ENCODE results near the gene INPP5E.
A peak's percentile ranks its signal among the peaks of the same experiment; 100 is the strongest.

The INPP5E gene, protein sequence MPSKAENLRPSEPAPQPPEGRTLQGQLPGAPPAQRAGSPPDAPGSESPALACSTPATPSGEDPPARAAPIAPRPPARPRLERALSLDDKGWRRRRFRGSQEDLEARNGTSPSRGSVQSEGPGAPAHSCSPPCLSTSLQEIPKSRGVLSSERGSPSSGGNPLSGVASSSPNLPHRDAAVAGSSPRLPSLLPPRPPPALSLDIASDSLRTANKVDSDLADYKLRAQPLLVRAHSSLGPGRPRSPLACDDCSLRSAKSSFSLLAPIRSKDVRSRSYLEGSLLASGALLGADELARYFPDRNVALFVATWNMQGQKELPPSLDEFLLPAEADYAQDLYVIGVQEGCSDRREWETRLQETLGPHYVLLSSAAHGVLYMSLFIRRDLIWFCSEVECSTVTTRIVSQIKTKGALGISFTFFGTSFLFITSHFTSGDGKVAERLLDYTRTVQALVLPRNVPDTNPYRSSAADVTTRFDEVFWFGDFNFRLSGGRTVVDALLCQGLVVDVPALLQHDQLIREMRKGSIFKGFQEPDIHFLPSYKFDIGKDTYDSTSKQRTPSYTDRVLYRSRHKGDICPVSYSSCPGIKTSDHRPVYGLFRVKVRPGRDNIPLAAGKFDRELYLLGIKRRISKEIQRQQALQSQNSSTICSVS

DNA sequence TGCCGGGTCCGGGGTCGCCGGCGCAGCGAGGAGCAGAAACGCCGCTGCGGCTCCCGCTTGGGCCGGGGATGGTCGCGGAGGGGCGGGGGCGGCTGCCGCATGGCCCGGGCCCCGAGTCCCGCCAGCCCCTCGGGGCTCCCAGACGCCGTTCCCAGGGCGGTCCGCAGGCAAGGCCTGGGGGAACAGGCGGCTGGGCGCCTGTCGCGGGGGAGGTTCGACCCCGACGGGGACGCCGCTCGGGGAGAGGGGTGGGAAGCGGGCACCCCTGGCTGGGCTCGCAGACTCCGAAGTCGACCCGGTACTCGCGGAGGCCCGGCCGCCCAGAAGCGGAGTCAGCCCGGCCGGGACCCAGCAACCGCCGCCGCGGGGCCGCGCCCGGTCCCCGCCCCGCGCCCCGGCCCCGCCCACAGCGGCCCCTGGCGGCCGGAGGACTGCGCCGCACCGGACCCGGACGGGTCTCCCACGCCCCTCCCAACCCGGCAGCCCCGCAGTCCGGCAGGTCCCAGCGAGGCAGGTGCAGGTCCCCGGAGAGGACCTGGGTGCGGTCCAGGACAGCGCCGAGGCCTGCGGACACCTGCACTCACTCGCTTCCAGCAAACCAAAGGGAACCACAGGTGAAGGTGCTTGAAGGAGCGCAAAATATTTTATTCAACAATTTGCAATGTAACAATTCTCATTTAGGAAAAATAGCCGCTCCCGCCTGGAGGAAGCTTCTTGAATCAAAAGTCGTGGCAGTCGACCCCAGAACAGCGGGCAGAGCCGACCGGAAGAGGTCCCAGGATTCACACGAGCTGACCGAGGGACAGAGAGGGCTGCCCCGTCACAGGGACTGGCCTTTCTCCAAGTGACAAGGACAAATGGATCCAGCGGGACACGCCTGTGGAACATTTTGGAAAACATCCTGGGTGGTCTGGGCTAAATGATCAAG lies at the start of gene INPP5E:
Gene INPP5E, minus strand, starts transcription at position 365 of the 928 bp plus-strand sequence. CDS start 426 bp downstream, outside the sequence.
- no peak for DNase-seq

DNA sequence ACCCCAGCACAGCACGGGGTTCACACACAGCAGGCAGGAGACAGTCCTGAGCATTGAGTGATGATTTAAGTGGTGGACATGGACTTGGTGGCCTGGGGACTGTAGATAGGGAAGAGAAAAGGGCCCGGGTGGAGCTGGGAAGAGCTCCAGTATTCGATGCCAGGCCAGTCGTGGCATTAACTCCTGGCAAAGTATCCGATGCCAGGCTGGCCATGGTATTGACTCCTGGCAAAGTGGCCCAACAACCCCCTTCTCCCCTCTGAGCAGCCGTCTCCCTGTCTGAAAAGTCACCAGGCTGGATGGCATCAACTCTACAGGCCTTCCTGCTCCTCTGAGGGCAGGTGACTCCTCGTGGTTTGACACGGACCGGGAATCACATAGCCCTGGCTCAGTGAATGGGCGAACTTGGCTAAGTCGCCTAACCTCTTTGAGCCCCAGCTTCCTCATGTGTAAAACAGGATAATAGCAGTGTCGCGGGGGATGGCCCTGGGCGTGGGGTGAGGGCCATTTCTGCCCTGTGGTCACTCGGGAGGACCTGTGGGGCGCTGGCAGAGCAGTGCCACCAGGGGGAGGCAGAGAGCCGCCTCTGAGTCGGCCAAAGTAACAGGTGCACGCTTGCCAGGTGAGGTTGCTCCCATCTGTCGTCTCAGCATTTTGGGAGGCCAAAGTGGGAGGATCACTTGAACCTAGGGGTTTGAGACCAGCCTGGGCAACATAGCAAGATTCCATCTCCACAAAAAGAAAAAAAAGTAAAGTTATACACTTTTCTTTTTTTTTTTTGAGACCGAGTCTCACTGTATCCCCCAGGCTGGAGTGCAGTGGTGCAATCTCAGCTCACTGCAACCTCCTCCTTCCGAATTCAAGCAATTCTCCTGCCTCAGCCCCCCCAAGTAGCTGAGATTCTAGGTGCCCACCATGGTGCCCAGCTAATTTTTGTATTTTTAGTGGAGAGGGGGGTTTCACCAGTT lies 48.9 kb upstream of the INPP5E start:
- DNase-seq: peak; percentile 2

DNA sequence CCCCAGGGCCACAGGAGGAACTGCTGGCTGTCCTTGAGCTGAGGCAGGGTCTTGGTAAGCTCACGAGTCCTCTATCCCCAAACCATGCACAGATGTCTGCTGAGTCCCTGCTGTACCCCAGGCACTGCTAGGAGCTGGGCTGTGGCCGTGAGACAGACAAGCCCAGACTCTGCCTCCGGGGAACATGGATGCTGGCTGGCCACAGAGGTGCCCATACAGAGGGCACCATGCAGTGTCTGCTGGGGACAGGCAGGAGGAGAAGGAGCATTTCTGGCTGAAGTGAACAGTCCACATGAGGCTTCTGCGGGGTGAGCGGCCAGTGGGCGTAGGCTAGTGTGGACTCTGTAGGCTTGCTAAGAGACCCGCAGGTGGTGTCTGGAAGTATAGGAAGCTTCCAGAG lies 48.0 kb upstream of the INPP5E start:
- DNase-seq: no peak

DNA sequence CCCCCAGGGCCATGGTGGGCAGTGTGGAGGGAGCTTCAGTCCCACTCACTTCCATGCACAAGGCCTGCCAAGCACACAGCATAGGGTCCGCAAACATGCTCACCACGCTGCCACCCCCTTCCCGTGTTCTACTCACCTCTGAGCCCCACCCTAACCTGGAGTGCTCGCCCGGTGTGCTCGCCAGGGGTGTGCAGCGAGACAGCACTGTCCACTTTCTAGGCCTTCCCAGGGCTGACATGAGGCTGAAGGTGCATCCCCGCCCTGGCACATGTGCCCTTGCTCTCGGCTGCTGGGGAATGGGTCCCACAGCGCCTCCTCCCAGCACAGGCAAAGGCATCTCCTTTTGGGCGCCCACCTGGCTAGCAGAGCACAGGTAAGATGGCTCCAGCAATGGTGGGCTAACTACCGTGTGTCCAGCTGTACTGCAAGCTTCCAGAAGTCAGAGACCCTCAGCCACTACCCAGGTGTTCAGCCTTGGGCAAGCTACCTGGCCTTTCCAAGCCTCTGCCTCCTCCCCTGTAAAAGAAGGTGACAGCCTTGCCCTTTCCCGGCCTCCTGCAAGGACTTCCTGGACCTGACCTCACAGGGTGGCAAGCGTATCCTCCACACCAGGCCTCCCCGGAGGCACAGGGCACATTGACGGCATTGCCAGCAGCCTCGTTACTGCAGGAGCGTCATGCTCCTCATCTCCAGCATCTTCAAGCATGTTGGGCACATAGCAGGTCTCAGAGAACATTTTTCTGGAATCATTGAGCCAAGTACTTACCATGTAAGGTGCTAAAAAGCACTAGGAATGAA lies 47.4 kb upstream of the INPP5E start:
- DNase-seq: no peak

DNA sequence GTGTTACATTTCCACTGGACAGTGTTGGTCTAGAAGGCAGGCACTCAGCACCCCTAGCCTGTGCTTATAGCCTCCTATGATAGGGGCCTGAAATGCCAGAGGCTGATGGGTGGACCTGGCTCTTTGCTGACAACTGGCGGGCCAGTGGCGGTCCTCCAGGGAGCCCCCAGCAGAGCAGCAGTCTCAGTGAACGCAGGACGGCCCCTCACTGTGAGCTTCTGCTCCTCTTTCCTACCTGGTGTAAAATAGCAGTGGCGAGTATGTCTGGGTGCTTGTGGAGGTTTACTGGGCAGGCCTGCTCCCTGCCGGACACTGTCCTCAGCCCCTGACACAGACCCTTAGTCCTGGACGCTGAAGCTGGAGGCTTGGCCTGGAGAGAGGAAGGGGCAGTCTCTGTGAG lies 46.5 kb upstream of the INPP5E start:
- DNase-seq: no peak

DNA sequence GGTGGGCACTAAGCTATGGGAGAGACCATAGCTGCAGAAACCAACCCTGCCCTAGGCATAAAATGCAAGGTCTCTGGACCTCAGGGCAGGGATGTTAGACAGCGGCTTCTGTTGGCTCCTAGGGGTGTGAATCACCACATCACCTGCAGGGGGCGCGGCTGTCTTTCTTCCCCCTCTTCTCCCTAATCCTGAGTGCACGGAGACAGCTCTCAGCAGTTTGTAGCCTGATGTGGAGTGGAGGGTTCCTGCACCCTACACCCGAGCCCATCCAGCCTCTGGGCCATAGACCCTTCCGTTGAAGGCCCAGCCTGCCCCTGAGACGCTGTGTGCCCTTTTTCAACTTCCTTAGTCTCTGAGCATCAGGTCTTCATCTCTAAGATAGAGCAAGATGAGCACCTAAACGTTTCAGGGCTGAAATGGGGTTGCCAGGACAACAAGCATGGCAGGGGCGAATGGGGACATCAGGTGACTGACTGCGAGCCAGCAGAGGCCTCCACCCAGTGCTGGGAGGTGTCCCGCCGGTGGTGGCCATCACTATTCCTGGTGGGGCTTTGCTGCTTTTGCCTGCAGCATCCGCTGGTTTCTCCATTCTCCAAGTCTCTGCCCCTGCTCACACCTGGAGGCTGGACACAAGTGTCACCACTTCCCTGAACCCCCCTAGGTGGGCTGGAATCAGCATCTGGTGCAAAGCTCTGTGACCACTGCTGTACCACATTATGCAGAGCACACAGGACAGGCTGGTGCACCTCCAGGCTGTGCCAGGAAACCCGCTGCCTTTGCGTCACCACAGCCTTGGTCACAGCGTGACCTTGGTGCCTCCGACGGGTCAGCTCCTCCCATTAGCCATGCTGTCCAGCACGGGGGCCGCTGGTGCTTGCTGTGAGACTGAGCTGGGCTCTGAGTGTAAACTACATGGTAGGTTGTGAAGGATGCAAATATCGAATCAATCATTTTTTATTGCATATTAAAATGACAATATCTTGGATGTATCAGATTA lies 45.7 kb upstream of the INPP5E start:
- DNase-seq: peak; percentile 15

DNA sequence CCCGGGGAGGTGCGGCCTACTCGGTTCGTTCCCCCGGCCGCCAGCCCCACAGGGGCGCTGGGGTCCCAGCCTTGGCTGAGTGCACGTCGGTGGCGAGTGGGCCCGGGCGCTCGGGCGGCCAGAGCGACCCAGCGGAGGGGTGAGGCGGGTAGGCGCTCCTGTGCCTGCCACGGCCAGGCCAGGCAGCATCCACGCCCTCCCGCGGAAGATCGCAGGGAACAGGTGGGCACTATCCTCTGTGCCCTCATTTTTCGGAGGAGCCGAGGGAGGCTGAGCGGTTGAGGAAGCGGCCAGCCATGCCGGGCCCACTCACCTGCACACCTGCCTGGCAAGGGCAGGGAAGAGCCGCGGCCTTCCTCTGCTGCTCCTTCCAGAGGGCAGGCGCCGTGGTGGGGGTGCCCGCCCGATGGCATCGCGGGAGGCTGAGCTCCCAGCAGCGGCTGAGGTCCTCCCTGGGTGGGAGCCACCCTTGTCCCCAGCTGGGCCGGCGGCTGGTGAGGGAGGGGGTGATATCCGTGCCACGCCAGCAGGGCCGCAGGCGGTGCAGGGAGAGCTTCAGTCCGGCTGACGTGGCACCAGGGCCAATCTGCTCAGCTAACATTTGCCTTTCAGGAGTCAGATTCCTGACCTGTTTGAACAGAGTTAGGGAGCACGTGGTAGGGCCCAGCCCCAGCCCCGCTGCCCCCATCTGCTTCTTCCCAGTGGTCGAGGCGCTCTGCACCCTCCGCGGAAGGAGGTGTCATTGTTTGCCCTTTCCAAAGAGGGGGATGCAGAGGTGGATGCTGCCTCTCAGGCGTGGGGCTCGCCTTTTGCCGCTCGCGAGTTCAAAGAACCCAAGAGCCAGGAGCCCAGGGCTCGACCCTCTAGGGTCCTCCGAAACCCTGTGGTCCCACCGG lies 44.8 kb upstream of the INPP5E start:
- DNase-seq: no peak

DNA sequence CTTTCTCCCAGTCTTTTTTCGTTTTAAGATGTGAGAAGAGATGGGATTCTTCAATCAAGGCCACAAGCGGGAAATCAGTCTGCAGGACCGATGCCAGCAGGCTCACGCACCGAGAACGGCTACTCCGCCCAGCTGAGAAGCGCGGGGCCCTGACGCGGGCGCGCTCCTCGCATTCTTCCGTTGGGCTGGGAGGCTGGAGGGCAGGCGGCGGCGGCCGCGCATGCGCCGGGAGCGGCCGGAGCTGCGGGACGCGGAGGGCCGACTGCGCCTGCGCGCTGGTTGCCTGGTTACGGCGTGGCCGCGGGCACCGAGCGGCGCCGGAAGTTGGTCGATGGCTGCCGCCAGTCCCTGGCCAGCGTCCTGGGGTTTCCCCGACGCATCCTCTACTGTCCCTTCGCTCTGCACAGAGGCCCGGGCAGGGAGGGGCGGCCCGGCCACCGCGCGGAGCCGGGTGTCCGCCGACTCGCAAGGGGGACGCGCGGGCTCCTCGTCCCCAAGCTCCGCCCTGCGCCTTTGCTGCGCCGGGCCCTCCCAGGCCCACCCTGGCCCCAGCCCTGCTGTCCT lies 44.0 kb upstream of the INPP5E start:
- DNase-seq: peak; percentile 79

DNA sequence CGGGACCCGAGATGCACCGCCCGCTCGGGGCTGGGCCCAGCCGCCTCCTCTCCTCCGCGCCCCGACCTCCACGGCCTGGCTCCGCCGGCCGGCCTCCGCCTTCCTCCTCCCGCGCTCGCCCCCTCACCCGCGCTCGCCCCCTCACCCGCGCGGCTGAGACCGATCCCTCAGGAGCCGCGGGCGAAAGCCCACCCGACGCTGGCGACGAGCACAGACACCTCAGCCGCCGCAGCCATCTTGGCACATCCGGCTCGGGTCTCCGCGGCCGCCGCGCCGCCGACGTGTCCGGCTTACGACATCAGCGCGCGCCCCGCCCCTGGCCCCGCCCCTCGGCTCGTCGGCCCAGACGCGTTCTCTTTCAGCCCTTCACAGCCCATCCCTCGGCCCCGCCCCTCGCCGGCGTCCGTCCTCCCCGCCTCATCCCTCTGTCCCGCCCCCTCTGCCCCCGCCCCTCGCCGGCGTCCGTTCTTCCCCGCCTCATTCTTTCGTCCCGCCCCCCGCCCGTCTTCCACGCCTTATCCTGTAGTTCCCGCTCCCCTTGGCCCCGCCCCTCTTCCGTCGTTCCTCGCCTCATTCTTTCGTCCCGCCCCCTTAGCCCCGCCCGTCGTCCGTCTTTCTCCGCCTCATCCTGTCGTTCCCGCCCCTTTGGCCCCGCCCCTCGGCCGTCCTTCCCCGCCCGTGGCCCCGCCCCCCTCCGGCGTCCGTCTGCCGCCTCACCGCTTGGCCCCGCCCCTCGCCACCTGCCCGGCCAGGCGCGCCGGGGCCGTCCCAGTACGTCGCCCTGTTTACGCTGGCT lies 43.3 kb upstream of the INPP5E start, which contains the start of gene SEC16A:
Gene SEC16A, minus strand, starts transcription at position 248 of the 796 bp plus-strand sequence. CDS start 5,425 bp downstream, outside the sequence.
- peak; percentile 98 for DNase-seq

DNA sequence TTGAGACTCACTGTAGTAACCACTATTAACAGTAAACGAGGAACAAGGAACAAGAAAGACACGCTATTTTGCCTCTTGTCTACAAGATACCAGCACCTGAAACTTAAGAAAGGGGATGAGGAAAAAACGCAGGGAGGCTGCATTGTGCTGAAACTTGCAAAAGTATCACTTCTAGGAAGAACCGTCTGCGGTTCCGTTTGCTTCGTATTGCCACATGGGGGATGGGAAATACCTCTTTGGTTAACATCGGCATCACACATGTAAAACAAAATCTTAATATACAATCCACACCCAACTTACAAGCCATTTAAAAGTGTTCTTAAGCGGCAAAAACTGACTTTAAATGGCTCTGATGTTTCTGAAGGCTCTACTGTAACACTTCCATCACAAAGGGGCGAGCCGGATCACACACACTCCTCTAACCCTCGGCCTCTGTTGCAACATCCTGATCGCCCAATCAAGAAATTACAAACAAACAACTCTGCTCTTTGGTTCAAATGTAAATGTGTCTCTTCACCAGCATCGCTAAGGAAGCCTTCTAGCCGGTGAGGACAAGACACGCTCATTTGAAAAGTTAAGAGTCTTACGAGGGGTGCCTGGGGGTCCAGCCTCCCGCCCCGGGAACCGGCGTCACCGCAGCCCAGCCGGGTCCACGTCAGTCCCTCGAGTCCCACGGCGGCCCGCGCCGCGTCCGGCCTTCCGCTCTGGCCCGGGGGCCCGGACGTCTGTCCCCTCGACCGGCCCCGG lies 42.6 kb upstream of the INPP5E start:
- DNase-seq: no peak

DNA sequence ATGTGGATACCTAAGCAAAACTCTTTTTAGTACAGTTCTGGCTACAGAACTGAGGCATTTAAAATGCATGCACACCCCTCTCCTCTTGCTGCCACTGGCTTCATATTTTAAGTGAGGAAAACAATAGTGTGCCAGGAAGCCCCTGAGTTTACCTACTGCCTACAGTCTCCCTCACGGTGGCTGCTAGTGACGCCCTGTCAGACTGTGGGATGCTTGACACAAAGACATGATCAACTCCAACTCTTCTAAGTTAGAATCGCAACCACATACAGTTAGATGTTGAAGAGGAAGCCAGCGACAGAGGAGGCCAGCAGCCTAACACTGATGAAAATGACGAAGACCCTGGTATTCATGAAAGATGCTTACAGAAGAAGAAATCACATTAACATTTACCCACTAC lies 41.9 kb upstream of the INPP5E start:
- DNase-seq: no peak

DNA sequence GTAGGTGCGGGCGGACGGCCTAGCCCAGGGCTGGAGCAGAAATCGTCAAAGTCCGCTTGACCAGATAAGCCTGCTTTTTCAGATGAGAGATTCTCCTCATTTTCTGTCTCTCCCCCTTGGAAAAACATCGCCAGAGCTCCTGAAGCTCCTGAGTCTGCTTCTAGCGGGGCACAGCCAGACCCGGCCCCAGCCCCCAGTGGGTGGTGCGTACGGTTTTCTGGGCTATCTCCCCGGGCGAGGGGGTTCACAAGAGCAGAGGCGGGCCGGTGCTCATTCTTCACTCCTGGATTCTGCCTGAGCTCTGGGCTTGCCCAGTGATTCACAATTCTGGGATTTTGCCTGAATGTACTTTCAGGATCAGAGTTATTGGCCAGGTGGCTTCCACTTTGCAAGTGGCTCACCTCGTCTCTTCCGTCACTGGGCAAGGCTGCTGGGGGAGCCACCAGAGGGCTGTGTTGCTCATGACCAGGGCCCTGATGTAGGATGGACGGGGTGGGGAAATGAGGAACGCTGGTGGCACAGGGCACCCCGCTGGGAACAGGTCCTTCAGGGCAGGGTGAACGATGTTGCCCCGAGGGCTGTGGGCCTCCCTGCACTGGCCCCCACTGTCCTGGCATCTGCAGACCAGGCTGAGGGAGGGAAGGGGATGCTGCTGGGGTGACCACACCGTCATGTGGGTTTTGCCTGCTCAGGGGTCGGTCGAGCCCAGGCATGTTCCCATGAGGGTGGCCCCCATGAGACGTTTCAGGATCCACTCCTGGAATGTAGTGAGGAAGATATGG lies 36.9 kb upstream of the INPP5E start:
- no peak for DNase-seq

DNA sequence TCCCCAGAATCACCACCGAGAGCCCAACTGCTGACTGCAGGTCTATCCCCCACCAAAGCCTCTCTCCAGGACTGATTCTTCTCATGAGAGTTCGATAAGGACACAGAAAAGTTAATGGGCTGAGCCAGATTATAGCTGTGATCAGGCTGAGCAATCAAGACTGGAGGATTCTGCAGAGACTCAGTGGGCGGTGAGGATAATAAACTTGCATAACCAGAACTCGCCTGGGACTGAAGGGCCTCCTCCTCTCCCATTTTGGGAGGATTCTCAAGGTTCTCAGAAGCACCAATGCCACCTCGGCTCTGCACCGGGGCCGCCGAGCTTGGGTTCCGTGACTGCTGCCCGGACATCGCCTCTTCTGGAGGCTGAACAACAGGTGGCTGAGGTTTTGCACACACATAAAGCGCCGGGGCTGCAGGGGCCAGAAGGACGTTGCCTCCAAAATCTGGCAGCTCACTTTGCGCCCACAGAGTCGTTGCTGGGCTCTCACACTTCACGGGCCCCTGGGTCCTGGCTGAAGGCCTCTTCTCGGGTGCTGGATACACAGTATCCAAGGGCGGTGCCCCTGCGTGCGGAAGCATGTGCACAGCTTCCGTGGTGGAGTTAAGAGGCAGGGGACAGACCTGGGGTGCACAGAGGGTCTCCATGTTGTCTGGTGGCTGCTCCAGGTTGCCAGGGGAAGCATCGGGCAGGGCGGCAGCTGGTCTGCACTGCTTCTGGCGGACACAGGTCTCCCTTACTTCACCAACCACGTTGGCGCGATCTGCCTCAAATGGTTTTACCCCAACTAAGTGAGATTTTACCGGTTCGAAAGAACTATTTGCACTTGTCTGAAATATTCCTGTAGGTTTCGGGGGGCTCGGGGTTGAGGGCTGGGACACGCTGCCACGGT lies 35.6 kb upstream of the INPP5E start:
- no peak for DNase-seq

DNA sequence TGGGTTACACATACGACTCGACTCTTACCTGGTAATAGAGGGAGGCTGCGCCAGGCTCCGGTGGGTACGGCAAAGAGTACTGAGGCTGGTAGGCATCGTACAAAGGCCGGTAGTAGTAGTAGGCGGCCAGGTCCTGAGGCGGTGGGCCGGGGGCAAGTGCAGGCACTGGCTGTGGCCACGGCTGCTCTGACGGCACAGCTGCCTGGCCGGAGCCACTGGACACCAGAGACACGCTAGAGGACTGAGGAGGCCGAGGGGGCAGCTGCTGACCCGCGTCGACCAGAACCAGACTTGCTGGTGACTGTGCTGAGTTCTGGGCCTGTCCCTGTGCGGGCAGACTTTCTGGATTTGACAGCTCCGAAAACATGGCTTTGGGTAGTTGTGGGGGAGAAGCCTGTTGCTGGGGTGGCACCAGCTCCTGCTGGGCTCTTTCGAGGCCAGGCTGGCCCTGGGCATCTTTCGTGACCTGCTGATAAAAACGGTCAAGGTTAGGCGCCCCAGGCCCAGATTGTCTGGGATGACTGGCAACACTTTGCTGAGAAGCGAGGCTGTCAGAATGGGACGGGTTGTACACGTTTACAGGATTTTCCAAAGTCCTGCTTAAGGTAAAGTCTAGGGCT lies 34.5 kb upstream of the INPP5E start:
- no peak for DNase-seq
